GM23338 (cell line): ENCODE measurements around the gene MGAT5. TPM values are rescaled to one million over a fixed set of nuclear protein-coding genes. Genes with fewer than 3 reads are reported as not detected.

ENCODE experiments used
- ATAC-seq: fragments of 200-7000 bp; cut with Tn5 transposase; 3 replicates; pipeline ENCODE4 v1.9.1; 2020
- DNase-seq: peaks from one replicate; pipeline ENCODE4 v3.0.0-alpha.2; 2015; ENCODE audit warnings: low spot score
- H2AFZ ChIP-seq: fragments of 200-600 bp; sonication (generic); 2 replicates; pipeline ENCODE4 v1.8.0; 2016; ENCODE audit warnings: antibody characterized with exemption, mild to moderate bottlenecking, moderate library complexity
- H3F3A ChIP-seq: fragments of 200-600 bp; sonication (generic); replicated peaks from 2 replicates; pipeline ENCODE4 v1.8.0; 2017; ENCODE audit warnings: antibody characterized with exemption, mixed run types, low read depth
- H3K27ac ChIP-seq: fragments of 200-600 bp; sonication (generic); 2 replicates; pipeline ENCODE4 v1.6.1; 2016; ENCODE audit warnings: low read depth
- H3K27me3 ChIP-seq: fragments of 200-600 bp; sonication (generic); 2 replicates; pipeline ENCODE4 v1.8.0; 2016; ENCODE audit warnings: mild to moderate bottlenecking, mixed run types, moderate library complexity; ENCODE audit not compliant: insufficient read depth
- H3K36me3 ChIP-seq: fragments of 200-600 bp; sonication (generic); 2 replicates; pipeline ENCODE4 v1.8.0; 2016; ENCODE audit warnings: mild to moderate bottlenecking; ENCODE audit not compliant: insufficient read depth
- H3K4me1 ChIP-seq: fragments of 200-600 bp; sonication (generic); 2 replicates; pipeline ENCODE4 v1.8.0; 2016; ENCODE audit warnings: mild to moderate bottlenecking, moderate library complexity; ENCODE audit not compliant: insufficient read depth
- H3K4me2 ChIP-seq: fragments of 200-600 bp; sonication (generic); 2 replicates; pipeline ENCODE4 v1.7.1; 2017; ENCODE audit warnings: mixed run types
- H3K4me3 ChIP-seq: fragments of 200-600 bp; sonication (generic); 2 replicates; pipeline ENCODE4 v1.6.1; 2016; ENCODE audit warnings: mixed run types
- H3K79me2 ChIP-seq: fragments of 200-600 bp; sonication (generic); replicated peaks from 2 replicates; pipeline ENCODE4 v1.8.0; 2017; ENCODE audit warnings: mild to moderate bottlenecking; ENCODE audit not compliant: insufficient read depth
- H3K9me2 ChIP-seq: fragments of 200-600 bp; sonication (generic); 2 replicates; pipeline ENCODE4 v1.8.0; 2017; ENCODE audit not compliant: insufficient read depth
- H4K20me1 ChIP-seq: fragments of 200-600 bp; sonication (generic); replicated peaks from 2 replicates; pipeline ENCODE4 v1.8.0; 2017; ENCODE audit warnings: mild to moderate bottlenecking; ENCODE audit not compliant: insufficient read depth
- H3K27ac Mint-ChIP-seq: 2 replicates; pipeline ENCODE4 v1.8.0; 2020; ENCODE audit warnings: inconsistent platforms, mild to moderate bottlenecking, moderate library complexity, mixed read lengths
- H3K27me3 Mint-ChIP-seq: 3 replicates; pipeline ENCODE4 v1.8.0; 2022; ENCODE audit warnings: low read depth, mild to moderate bottlenecking, moderate library complexity, mixed read lengths, inconsistent platforms; ENCODE audit not compliant: insufficient read depth, poor library complexity
- H3K36me3 Mint-ChIP-seq: 3 replicates; pipeline ENCODE4 v1.8.0; 2021; ENCODE audit warnings: low read depth, mild to moderate bottlenecking, inconsistent platforms, moderate library complexity, mixed read lengths
- H3K4me1 Mint-ChIP-seq: 3 replicates; pipeline ENCODE4 v1.8.0; 2020; ENCODE audit warnings: mild to moderate bottlenecking, inconsistent platforms, mixed read lengths
- H3K4me3 Mint-ChIP-seq: 3 replicates; pipeline ENCODE4 v1.8.0; 2021; ENCODE audit warnings: moderate library complexity, mild to moderate bottlenecking, inconsistent platforms, mixed read lengths
- H3K9me3 Mint-ChIP-seq: 3 replicates; pipeline ENCODE4 v1.8.0; 2020; ENCODE audit warnings: moderate library complexity, mild to moderate bottlenecking, inconsistent platforms, mixed read lengths
- CREB1 ChIP-seq: fragments of 250-450 bp; sonication (Bioruptor Pico); IDR thresholded peaks from 2 replicates; pipeline ENCODE4 v1.5.0; 2020; ENCODE audit warnings: low read depth, mild to moderate bottlenecking, moderate library complexity
- EZH2 ChIP-seq: fragments of 200-600 bp; sonication (generic); IDR thresholded peaks from one replicate; pipeline ENCODE4 v1.8.0; 2017; ENCODE audit warnings: antibody characterized with exemption, mild to moderate bottlenecking, low read depth; ENCODE audit not compliant: unreplicated experiment
- EZH2phosphoT487 ChIP-seq: fragments of 200-600 bp; sonication (generic); IDR thresholded peaks from one replicate; pipeline ENCODE4 v1.8.1; 2018; ENCODE audit warnings: antibody characterized with exemption; ENCODE audit not compliant: unreplicated experiment
- JUNB ChIP-seq: IDR thresholded peaks from one replicate; pipeline ENCODE4 v1.6.1; 2016; ENCODE audit warnings: antibody characterized with exemption; ENCODE audit not compliant: unreplicated experiment
- NANOG ChIP-seq: IDR thresholded peaks from 2 replicates; pipeline ENCODE4 v1.6.1; 2016; ENCODE audit warnings: antibody characterized with exemption, borderline replicate concordance
- POLR2AphosphoS5 ChIP-seq: IDR thresholded peaks from 2 replicates; pipeline ENCODE4 v1.6.1; 2016; ENCODE audit warnings: antibody characterized with exemption, low read depth
- STAT1 ChIP-seq: IDR thresholded peaks from one replicate; pipeline ENCODE4 v1.6.1; 2016; ENCODE audit warnings: antibody characterized with exemption; ENCODE audit not compliant: unreplicated experiment
- ZNF114 ChIP-seq: fragments of 250-450 bp; sonication (Bioruptor Pico); IDR thresholded peaks from 2 replicates; pipeline ENCODE4 v1.5.0; 2020; ENCODE audit warnings: mild to moderate bottlenecking, moderate library complexity
- ZNF331 ChIP-seq: fragments of 250-450 bp; sonication (Bioruptor Pico); IDR thresholded peaks from 2 replicates; pipeline ENCODE4 v1.5.0; 2020; ENCODE audit warnings: low read depth, mild to moderate bottlenecking, moderate library complexity
- polyA plus RNA-seq: library from polyadenylated mRNA; unstranded; fragments of >200 nt; fragmentation: Nextera tagmentation; extraction: Ambion mirVana; gene quantifications from 2 replicates; pipeline ENCODE4 v1.2.1, GENCODE V29; 2016
- total RNA-seq: library from RNA; depleted of rRNA; stranded (reverse); fragments of >200 nt; shearing (Covaris generic); gene quantifications from 2 replicates; pipeline ENCODE4 v1.2.3, GENCODE V29; 2014
- TF ChIP-seq, protein P1 (sequence below): IDR thresholded peaks from 2 replicates; pipeline ENCODE4 v1.6.1; 2016; ENCODE audit warnings: antibody characterized with exemption
- TF ChIP-seq, protein P2 (sequence below): IDR thresholded peaks from one replicate; pipeline ENCODE4 v1.6.1; 2018; ENCODE audit warnings: antibody characterized with exemption; ENCODE audit not compliant: unreplicated experiment
- TF ChIP-seq, protein P3 (sequence below), 2 experiments: fragments of 200-600 bp in 1 of 2; sonication (generic) in 1 of 2; conservative IDR thresholded peaks; 2 replicates each; pipeline versions ENCODE4 v1.5.1 to v1.6.1; 2016 to 2017; ENCODE audit warnings: antibody characterized with exemption in 2 of 2, low read depth in 2 of 2, mild to moderate bottlenecking in 2 of 2, moderate library complexity in 1 of 2
- TF ChIP-seq, protein P4 (sequence below): fragments of 250-450 bp; sonication (Bioruptor Pico); IDR thresholded peaks from 2 replicates; pipeline ENCODE4 v1.5.0; 2020; ENCODE audit warnings: mild to moderate bottlenecking, moderate library complexity

The MGAT5 gene
- total and polyA plus RNA-seq, 2 experiments from 2014 or later = 4.6 to 27.6 TPM

DNA sequence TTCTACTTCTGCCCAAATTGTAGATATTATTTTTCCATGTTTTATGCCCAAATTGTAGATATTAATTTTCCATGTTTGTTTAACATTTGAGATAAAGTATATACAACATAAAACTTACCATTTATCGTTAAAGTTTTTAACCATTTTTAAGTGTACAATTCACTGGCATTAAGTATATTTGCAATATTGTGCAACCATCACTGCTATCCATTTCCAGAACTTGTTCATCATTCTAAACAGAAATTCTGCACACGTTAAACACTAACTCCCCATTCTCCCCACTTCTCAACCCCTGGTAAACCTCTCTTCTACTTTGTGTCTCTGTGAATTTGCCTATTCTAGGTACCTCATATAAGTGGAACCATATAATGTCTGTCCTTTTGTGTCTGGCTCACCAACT, 162.1 kb downstream of the MGAT5 start:
- Mint-ChIP-seq H3K27ac (no peak overlapping the region), H3K36me3 (no peaks in the 10 kb centered on the region), H3K4me1 (peaks cover 22% of the 10 kb centered on the region), H3K4me3 (no peak overlapping the region), H3K27me3 (peaks cover 2% of the 10 kb centered on the region), H3K9me3 (no peaks in the 10 kb centered on the region)
- H3K4me1 ChIP-seq = peaks cover 5% of the 10 kb centered on the region; the same call in 1 of the 2 replicates
- H2AFZ ChIP-seq = no peak overlapping the region
- DNase-seq (no peak), ATAC-seq (no peak)
- H3K4me3 ChIP-seq = no peak overlapping the region
- 0 out of 2 replicates have a peak, but pooled peaks cover 3% of the 10 kb centered on the region for H4K20me1 ChIP-seq
- TF ChIP-seq ZNF114 (CRISPR knock-in tag) (no peak), EZH2phosphoT487 (no peak), EZH2 (no peak), NANOG (no peak), JUNB (no peak), ZNF331 (CRISPR knock-in tag) (no peak), CREB1 (CRISPR knock-in tag) (no peak), POLR2AphosphoS5 (no peak), STAT1 (no peak)
- TF ChIP-seq, protein P1, sequence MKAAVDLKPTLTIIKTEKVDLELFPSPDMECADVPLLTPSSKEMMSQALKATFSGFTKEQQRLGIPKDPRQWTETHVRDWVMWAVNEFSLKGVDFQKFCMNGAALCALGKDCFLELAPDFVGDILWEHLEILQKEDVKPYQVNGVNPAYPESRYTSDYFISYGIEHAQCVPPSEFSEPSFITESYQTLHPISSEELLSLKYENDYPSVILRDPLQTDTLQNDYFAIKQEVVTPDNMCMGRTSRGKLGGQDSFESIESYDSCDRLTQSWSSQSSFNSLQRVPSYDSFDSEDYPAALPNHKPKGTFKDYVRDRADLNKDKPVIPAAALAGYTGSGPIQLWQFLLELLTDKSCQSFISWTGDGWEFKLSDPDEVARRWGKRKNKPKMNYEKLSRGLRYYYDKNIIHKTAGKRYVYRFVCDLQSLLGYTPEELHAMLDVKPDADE = no peak
- TF ChIP-seq, protein P2, sequence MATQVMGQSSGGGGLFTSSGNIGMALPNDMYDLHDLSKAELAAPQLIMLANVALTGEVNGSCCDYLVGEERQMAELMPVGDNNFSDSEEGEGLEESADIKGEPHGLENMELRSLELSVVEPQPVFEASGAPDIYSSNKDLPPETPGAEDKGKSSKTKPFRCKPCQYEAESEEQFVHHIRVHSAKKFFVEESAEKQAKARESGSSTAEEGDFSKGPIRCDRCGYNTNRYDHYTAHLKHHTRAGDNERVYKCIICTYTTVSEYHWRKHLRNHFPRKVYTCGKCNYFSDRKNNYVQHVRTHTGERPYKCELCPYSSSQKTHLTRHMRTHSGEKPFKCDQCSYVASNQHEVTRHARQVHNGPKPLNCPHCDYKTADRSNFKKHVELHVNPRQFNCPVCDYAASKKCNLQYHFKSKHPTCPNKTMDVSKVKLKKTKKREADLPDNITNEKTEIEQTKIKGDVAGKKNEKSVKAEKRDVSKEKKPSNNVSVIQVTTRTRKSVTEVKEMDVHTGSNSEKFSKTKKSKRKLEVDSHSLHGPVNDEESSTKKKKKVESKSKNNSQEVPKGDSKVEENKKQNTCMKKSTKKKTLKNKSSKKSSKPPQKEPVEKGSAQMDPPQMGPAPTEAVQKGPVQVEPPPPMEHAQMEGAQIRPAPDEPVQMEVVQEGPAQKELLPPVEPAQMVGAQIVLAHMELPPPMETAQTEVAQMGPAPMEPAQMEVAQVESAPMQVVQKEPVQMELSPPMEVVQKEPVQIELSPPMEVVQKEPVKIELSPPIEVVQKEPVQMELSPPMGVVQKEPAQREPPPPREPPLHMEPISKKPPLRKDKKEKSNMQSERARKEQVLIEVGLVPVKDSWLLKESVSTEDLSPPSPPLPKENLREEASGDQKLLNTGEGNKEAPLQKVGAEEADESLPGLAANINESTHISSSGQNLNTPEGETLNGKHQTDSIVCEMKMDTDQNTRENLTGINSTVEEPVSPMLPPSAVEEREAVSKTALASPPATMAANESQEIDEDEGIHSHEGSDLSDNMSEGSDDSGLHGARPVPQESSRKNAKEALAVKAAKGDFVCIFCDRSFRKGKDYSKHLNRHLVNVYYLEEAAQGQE = no peak
- TF ChIP-seq, protein P3, sequence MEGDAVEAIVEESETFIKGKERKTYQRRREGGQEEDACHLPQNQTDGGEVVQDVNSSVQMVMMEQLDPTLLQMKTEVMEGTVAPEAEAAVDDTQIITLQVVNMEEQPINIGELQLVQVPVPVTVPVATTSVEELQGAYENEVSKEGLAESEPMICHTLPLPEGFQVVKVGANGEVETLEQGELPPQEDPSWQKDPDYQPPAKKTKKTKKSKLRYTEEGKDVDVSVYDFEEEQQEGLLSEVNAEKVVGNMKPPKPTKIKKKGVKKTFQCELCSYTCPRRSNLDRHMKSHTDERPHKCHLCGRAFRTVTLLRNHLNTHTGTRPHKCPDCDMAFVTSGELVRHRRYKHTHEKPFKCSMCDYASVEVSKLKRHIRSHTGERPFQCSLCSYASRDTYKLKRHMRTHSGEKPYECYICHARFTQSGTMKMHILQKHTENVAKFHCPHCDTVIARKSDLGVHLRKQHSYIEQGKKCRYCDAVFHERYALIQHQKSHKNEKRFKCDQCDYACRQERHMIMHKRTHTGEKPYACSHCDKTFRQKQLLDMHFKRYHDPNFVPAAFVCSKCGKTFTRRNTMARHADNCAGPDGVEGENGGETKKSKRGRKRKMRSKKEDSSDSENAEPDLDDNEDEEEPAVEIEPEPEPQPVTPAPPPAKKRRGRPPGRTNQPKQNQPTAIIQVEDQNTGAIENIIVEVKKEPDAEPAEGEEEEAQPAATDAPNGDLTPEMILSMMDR (conservative IDR thresholded peaks at IDR 0.05; ENCODE audit: low read depth in 2 of 2) = no peak
- TF ChIP-seq, protein P4, sequence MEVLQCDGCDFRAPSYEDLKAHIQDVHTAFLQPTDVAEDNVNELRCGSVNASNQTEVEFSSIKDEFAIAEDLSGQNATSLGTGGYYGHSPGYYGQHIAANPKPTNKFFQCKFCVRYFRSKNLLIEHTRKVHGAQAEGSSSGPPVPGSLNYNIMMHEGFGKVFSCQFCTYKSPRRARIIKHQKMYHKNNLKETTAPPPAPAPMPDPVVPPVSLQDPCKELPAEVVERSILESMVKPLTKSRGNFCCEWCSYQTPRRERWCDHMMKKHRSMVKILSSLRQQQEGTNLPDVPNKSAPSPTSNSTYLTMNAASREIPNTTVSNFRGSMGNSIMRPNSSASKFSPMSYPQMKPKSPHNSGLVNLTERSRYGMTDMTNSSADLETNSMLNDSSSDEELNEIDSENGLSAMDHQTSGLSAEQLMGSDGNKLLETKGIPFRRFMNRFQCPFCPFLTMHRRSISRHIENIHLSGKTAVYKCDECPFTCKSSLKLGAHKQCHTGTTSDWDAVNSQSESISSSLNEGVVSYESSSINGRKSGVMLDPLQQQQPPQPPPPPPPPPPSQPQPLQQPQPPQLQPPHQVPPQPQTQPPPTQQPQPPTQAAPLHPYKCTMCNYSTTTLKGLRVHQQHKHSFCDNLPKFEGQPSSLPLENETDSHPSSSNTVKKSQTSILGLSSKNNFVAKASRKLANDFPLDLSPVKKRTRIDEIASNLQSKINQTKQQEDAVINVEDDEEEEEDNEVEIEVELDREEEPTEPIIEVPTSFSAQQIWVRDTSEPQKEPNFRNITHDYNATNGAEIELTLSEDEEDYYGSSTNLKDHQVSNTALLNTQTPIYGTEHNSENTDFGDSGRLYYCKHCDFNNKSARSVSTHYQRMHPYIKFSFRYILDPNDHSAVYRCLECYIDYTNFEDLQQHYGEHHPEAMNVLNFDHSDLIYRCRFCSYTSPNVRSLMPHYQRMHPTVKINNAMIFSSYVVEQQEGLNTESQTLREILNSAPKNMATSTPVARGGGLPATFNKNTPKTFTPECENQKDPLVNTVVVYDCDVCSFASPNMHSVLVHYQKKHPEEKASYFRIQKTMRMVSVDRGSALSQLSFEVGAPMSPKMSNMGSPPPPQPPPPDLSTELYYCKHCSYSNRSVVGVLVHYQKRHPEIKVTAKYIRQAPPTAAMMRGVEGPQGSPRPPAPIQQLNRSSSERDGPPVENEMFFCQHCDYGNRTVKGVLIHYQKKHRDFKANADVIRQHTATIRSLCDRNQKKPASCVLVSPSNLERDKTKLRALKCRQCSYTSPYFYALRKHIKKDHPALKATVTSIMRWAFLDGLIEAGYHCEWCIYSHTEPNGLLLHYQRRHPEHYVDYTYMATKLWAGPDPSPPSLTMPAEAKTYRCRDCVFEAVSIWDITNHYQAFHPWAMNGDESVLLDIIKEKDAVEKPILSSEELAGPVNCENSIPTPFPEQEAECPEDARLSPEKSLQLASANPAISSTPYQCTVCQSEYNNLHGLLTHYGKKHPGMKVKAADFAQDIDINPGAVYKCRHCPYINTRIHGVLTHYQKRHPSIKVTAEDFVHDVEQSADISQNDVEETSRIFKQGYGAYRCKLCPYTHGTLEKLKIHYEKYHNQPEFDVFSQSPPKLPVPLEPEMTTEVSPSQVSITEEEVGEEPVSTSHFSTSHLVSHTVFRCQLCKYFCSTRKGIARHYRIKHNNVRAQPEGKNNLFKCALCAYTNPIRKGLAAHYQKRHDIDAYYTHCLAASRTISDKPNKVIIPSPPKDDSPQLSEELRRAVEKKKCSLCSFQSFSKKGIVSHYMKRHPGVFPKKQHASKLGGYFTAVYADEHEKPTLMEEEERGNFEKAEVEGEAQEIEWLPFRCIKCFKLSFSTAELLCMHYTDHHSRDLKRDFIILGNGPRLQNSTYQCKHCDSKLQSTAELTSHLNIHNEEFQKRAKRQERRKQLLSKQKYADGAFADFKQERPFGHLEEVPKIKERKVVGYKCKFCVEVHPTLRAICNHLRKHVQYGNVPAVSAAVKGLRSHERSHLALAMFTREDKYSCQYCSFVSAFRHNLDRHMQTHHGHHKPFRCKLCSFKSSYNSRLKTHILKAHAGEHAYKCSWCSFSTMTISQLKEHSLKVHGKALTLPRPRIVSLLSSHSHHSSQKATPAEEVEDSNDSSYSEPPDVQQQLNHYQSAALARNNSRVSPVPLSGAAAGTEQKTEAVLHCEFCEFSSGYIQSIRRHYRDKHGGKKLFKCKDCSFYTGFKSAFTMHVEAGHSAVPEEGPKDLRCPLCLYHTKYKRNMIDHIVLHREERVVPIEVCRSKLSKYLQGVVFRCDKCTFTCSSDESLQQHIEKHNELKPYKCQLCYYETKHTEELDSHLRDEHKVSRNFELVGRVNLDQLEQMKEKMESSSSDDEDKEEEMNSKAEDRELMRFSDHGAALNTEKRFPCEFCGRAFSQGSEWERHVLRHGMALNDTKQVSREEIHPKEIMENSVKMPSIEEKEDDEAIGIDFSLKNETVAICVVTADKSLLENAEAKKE (CRISPR knock-in tag) = no peak
- no peak overlapping the region for H3K27ac ChIP-seq
- H3K4me2 ChIP-seq = no peak overlapping the region
- H3K27me3 ChIP-seq = no peaks in the 10 kb centered on the region
- no peaks in the 10 kb centered on the region for H3F3A ChIP-seq
- H3K36me3 ChIP-seq = no peaks in the 10 kb centered on the region
- no peaks in the 10 kb centered on the region for H3K79me2 ChIP-seq
- H3K9me2 ChIP-seq = no peaks in the 10 kb centered on the region
